ENCODE data around the gene DYNLRB2.

The DYNLRB2 gene
- total RNA-seq, result 0.14 to 0.24 reads per million in 2 donors

DNA sequence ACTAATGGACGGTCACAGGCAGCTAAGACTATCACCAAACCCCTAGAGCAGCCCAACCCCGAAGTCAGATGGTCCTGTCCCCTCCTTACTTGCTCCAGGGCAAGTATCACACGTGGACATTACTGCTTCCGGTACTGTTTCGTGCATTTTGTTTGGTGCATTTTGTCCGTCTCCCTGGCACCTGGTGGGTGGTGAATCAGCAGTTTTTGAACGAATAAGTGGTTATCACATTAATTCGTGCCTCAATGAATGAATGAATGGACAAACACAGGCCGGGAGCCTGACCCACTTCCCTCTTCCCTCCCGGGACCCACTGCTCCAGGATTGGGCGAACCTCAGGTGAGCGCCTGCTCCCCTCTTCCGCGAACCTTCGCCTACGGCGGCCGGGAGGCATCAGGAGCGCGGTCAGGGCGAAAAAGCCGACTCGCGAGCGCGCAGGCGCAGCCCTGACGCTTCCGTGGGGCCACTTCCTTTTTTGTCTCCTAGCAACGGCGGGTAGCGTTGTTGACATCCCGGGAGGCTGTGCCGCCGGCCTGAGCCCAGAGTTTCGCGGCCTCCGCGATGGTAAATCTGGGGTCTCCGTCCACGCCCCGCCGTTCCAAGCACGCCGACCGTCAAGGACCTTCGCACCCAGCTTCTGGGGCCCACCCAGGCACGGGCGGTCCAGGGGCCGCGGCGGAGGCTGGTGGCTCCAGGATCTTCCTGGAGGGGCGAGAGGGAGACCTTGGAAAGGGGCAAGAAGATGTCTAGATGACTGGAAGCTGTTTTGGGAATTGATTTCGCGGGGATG, at the start of gene DYNLRB2:
DYNLRB2 (plus strand) TSS at position 478 of the 790 bp plus-strand sequence; CDS start at position 562, 84 bp downstream.
- DNase-seq, result peak; percentile 81

GRCh38 chr16:80500116-80500859, 40.5 kb upstream of the DYNLRB2 start:
- no peak for DNase-seq

GRCh38 chr16:80500961-80501525, 39.8 kb upstream of the DYNLRB2 start:
- DNase-seq, result no peak

- no peak for DNase-seq
These were observed 37.7 kb upstream of the DYNLRB2 start for GRCh38 chr16:80503107-80503506.

DNA sequence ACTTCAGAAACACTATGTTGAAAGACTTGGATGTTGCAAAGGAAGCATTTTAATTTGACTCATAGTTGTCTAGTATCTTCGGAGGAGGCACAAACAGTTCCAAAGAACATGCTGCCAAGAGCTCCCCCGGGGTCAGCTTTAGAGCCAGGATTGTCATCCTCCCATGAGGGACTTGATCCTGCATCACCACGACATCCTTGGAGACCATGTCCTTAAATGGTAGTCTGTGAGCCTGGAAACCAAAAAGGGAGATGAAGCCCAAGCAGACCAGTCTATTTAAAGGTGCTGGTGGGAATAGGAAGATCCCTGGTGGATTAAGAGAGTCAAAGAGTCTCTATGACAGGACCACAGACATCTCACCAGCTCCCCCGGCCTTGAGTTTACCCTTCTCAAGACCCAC, 33.3 kb upstream of the DYNLRB2 start:
- DNase-seq, result no peak

DNA sequence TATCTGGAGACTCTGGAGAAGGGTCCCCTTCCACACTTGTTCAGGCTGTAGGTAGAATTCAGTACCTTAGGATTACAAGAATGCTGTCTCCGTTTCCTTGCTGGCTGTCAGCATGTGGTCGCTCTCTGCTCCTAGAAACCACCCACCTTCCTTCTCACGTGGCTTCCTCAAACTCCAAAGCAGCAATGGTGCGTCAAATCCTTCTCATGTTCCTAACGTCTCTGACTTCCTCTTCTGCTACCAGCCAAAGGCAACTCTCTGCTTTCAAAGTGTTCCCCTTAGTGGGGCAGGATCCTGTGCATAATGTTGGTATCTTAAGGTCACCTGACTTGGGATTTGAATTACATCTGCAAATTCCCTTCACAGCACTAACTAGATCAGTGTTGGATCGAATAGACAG, 30.9 kb upstream of the DYNLRB2 start:
- no peak for DNase-seq

DNA sequence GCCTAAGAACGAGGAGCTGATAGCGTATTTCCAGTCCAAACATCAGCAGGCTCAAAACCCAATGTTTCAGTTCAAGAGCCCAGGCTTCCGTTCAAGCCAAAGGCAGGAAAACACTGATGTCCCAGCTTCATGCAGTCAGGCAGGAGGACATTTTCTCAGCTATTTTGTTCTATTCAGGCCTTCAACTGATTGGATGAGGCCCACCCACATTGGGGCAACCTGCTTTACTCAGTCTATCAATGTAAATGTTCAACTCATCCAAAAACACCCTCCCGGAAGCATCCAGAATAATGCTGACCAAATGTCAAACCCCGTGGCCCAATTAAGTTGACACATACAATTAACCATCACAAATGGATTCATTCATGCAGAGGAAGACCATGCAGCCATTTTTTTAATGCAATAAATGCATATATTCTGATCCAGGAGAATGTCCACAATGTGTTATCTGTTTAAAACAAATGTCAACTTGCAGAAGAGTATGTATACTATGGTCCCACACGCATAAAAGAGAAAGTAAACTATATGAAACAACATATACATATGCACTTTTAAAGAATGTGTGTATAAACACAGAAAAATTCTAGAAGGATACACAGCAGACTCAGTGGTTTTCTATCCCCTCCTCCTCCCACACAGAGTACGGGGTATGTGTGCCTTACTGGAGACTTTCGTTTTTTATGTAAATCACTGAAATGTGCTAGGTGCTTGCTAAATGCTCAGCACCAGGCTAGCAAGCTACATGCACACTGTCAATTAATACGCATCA, 28.8 kb upstream of the DYNLRB2 start:
- no peak for DNase-seq

- no peak for DNase-seq
These were observed 28.3 kb upstream of the DYNLRB2 start for GRCh38 chr16:80512593-80512853.

DNA sequence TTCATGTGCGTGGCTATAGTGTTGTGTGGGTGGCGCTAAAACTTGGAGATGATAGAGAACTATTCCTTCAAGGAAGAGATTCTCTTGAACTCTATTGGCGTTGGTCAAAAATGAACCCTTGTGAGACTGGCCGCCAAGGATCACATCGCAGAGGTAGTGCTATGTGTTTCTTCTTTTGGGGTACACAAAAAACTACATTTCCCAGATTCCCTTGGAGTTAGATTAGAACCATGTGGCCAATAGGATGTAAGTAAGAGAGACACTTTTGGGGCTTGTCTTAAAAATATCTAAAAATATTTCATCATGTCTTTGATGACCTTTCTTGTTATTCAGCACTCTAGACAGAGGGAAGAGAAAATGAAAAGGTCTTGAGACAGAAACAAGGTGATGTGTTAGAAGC, 25.4 kb upstream of the DYNLRB2 start:
- DNase-seq, result no peak

DNA sequence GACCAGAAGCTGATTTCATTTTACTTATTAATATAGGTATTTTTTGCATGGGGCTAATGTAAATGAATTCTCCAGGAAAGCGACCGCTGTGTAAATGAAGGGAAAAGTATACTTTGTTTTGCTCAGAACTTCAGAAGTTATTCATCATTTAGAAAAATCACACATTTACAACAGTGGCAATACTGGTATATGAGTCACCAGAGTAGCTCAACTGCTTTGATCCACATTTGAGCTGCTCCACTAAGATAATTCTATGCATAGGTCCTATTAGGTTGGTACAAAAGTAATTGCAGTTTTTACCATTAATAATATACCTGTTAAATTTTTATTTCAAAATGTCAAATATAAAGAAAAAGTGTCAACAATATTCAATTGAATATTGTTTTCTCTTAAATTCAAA, 22.9 kb upstream of the DYNLRB2 start:
- no peak for DNase-seq

- no peak for DNase-seq
These were observed 22.4 kb upstream of the DYNLRB2 start for GRCh38 chr16:80518436-80518835.

DNA sequence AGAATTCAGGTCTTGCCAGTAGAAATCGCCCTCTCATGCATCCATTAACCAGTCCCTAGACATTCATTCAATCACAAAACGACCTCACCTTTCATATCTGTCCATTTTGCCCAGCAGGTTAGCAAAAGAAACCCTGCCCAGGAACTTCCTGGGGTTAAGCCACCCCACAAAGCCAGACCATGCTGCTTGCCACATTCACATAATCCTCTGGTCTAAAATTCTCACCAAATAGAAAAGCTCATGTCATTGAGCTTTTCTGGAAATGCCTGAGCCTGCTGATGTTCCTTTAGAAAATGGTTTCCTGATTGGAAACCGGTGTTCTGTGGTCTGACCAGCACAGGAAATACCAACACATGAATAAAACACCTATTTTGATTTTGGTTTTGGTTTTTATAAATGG, 21.6 kb upstream of the DYNLRB2 start:
- no peak for DNase-seq

GRCh38 chr16:80525420-80525819, 15.4 kb upstream of the DYNLRB2 start:
- DNase-seq, result no peak

GRCh38 chr16:80526418-80527061, 14.3 kb upstream of the DYNLRB2 start:
- peak; percentile 42 for DNase-seq

GRCh38 chr16:80527297-80527696, 13.5 kb upstream of the DYNLRB2 start:
- peak; percentile 6 for DNase-seq

- no peak for DNase-seq
These were observed 10.3 kb upstream of the DYNLRB2 start for GRCh38 chr16:80530479-80530878.

DNA sequence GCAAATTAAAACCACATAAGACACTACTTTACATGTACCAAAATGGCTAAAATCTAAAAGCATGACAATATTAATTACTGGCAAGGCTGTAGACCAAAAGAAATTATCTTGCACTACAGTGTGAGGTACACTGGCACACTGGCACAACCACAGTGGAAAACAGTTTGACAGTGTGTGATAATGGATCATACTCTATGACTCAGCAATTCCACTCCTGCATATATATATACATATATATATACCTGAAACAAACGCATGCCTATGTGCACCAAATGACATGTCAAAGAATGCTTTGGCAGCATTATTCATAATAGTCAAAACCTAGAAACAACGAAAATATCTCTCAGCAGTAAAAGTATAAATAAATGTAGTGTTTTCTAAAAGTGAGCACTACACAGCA, 4.6 kb upstream of the DYNLRB2 start:
- no peak for DNase-seq

- no peak for DNase-seq
These were observed 507 bp downstream of the DYNLRB2 start for GRCh38 chr16:80541306-80541694.

GRCh38 chr16:80543162-80543561, 2.4 kb downstream of the DYNLRB2 start:
- DNase-seq, result no peak

DNA sequence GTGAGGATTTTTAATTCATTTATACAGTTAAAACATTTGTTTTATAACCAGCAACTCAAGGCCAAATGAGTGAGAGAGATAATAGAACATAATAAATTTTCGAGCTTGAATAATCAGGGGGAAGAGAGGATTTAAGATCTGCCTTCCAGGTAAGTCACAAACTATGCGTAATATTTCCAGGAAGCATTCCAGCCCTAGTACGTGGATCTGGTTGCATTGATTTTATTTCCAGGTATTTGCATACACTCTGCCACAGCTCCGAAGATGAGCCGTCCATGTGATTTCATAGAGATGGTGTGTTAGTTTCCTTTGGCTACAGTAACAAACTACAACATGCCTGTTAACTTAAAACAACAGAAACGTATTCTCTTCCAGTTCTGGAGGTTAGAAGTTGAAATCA, 3.5 kb downstream of the DYNLRB2 start:
- no peak for DNase-seq

- DNase-seq, result no peak
These were observed 5.5 kb downstream of the DYNLRB2 start for GRCh38 chr16:80546249-80546648.

- no peak for DNase-seq
These were observed 6.4 kb downstream of the DYNLRB2 start for GRCh38 chr16:80547145-80547544.

DNA sequence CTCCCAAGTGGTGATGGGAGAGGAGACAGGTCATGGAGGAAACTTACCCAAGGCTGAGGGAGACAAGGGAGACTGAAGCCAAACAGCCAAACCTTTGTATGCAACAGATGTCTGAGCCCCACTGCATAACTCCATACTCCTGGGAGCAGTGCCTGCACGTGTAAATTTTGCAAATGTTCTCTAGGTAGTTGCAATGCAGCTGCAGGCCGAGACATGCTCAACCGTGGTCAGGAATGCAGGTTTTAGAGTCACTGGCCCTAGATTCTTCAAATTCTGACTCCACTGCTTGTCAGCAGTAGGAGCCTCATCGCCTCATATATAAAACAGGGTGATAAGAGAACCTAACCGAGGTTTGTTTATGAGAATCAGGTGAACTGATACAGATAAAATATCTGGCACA, 11.5 kb downstream of the DYNLRB2 start:
- DNase-seq, result no peak
